GM10248 (cell line): Measurements from ENCODE around the gene FUCA2.

Experiments used
- CTCF ChIA-PET: fragments of 300-600 bp; sonication (Branson Sonifier 250); formaldehyde crosslinking; extraction: SDS; loops from one replicate; lab custom pipeline; 2021; ENCODE audit warnings: antibody characterized with exemption; lab: Yijun Ruan, JAX
- POLR2A ChIA-PET: fragments of 350-650 bp; sonication (Branson Sonifier 250); formaldehyde crosslinking; extraction: SDS; loops from one replicate; lab custom pipeline; 2020; ENCODE audit warnings: antibody characterized with exemption; lab: Yijun Ruan, JAX
- DNase-seq: peaks from one replicate; pipeline ENCODE4 v3.0.0; 2012; ENCODE audit errors: extremely low spot score
- TF ChIP-seq, protein P1 (sequence below): IDR thresholded peaks from 2 replicates; pipeline ENCODE4 v1.5.1; 2012; ENCODE audit warnings: mild to moderate bottlenecking, low read depth; ENCODE audit errors: extremely low read depth, missing control alignments, control extremely low read depth

The FUCA2 gene

DNA sequence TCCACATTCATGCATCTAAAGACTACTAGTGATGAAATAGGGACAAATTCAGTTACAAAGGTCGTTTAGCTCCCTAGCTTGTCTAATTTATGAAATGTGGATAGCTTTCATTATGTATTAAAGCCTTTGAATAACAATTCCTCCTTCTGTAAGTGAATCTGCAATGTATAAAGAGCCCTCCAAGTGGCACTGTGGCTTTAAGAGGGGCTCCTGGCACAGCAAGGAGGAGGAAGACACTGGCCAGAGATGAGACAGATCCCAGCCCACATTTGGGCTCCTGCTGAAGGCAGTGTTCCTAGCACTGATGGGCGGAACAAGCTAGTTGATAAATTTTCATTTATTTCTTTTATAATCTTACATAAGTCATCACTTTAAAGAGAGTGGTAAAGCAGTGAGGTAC is 17.6 kb upstream of the FUCA2 start:
- TF ChIP-seq, protein P1, sequence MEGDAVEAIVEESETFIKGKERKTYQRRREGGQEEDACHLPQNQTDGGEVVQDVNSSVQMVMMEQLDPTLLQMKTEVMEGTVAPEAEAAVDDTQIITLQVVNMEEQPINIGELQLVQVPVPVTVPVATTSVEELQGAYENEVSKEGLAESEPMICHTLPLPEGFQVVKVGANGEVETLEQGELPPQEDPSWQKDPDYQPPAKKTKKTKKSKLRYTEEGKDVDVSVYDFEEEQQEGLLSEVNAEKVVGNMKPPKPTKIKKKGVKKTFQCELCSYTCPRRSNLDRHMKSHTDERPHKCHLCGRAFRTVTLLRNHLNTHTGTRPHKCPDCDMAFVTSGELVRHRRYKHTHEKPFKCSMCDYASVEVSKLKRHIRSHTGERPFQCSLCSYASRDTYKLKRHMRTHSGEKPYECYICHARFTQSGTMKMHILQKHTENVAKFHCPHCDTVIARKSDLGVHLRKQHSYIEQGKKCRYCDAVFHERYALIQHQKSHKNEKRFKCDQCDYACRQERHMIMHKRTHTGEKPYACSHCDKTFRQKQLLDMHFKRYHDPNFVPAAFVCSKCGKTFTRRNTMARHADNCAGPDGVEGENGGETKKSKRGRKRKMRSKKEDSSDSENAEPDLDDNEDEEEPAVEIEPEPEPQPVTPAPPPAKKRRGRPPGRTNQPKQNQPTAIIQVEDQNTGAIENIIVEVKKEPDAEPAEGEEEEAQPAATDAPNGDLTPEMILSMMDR: no peak
- no peak for DNase-seq
- ChIA-PET CTCF (interaction anchor here (1.1 to 3.7 kb wide), 4 partner anchors 9 to 16 kb away, joined by 3 to 11 read pairs (median 6); no protein-coding TSS in a partner anchor), POLR2A (no interaction called here)

- ChIA-PET CTCF (interaction anchor here (1.2 to 3.7 kb wide), 4 partner anchors 8 to 48 kb away, joined by 3 to 11 read pairs (median 6); no protein-coding TSS in a partner anchor), POLR2A (no interaction called here)
- TF ChIP-seq, protein P1: no peak
- DNase-seq: peak; percentile 39
Observed at GRCh38 chr6:143528164-143528811, 16.8 kb upstream of the FUCA2 start.

DNA sequence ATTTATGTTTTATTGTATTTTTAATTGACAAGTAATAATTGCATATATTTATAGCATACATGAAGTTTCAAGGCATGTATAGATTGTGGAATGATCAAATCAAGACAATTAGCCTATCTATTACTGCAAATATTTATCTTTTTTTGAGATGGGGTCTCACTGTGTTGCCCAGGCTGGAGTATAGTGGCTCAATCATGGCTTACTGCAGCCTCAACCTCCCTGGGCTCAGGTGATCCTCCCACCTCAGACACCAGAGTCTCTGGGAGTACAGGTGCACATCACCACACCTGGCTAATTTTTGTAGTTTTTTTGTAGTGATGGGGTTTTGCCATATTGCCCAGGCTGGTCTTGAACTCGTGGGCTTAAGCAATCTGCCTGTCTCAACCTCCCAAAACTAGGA is 16.2 kb upstream of the FUCA2 start:
- no peak for DNase-seq
- ChIA-PET CTCF (interaction anchor here (1.6 kb wide), 1 partner anchor 48 kb away, joined by 4 read pairs; no protein-coding TSS in a partner anchor), POLR2A (no interaction called here)
- TF ChIP-seq, protein P1: no peak

- CTCF ChIA-PET: interaction anchor here (0.6 to 5.1 kb wide), 4 partner anchors 9 to 50 kb away, joined by 3 to 37 read pairs (median 4); partner anchors contain the start of gene FUCA2
Observed at GRCh38 chr6:143525356-143525755, 13.8 kb upstream of the FUCA2 start.

DNA sequence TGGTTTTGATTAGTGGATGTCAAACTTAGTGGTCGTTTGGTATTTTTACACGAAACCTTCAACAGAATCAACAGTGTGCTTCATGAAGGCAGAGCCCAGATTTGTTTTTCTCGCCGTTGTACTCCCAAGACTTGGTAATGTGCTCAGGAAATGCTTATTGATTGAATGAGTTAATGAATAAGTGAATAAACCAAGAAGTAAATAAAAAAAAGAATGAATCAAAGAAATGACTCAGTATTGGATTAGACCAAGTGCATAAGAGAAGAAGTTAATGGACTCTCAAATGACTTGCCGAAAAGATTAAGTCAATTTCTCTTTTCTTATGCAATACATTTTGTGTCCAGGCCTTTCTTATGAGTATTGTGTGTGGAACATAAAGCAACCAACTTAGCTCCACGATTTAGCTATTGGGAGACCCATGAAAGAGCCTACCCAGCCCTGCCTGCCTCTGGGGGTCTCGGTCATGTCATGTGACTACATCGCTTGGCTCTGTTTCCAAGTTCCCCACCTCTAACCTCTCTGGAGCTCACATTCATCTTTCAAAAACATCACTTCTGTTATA is 10.6 kb upstream of the FUCA2 start:
- no peak for DNase-seq
- ChIA-PET CTCF (interaction anchor here (1.2 to 5.1 kb wide), 3 partner anchors 9 to 25 kb away, joined by 3 to 37 read pairs (median 3); partner anchors contain the start of gene FUCA2), POLR2A (no interaction called here)
- TF ChIP-seq, protein P1: no peak

More at GRCh38 chr6:143525356-143525755, 13.8 kb upstream of the FUCA2 start:
- no peak for DNase-seq
- POLR2A ChIA-PET: no interaction called here
- TF ChIP-seq, protein P1: no peak

DNA sequence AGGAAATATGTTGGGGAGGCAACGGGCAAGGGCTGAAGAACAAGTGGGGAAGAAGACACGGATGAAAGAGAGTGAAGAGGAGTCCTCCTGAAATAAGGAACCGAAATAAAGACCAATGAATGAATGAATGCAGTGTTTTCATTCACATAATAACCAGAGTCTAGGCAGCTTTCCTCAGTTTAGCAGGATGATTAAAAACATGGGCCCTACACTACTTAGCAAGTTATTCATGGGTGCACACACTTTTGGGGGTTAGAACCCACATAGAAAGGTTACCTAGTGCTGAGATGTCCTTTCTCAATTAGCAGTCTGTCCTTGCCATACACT is 5.9 kb upstream of the FUCA2 start:
- TF ChIP-seq, protein P1: no peak
- ChIA-PET CTCF (no interaction called here), POLR2A (no interaction called here)
- DNase-seq: no peak
